K562 treated with DMSO at 1 percent for 4 hours (cell line): ENCODE measurements around the gene USP28. TPM values are rescaled to one million over a fixed set of nuclear protein-coding genes. Genes with fewer than 3 reads are reported as not detected.

Source experiments
- total RNA-seq: library from RNA; unstranded; fragments of 300-600 nt; gene quantifications from 2 replicates; pipeline ENCODE4 v1.2.3, GENCODE V29; 2022; ENCODE audit not compliant: insufficient read depth

USP28 gene
- 10.6 and 11.5 TPM in 2 replicates for total RNA-seq

GRCh38 chr11:113875234-113876073, at the start of gene USP28:
Gene USP28 (minus strand): TSS chr11:113875572. CDS start chr11:113875501, 71 bp downstream.

GRCh38 chr11:113904379-113905101, 29.2 kb upstream of the USP28 start, which contains the start of gene HTR3B:
Gene HTR3B (plus strand): TSS chr11:113904796. CDS start chr11:113904934, 138 bp downstream.

GRCh38 chr11:113779496-113779895, 95.9 kb downstream of the USP28 start, which contains the start of gene CLDN25:
Gene CLDN25 (plus strand): TSS chr11:113779796. CDS start chr11:113779796, 0 bp downstream.

GRCh38 chr11:113773416-113774173, 101.8 kb downstream of the USP28 start, which contains the start of gene ZW10:
Gene ZW10 (minus strand): TSS chr11:113773692. CDS start chr11:113773666, 26 bp downstream.

Other genes with a start within 250 kb of the USP28 start
- gene TMPRSS5, start 169.3 kb downstream of the USP28 start, total RNA-seq = not detected in 2 replicates
- 11.6 and 15.7 TPM in 2 replicates for gene ZW10, start 101.9 kb downstream of the USP28 start, total RNA-seq
- not detected in 2 replicates for gene CLDN25, start 95.8 kb downstream of the USP28 start, total RNA-seq
- not detected in 2 replicates for gene HTR3B, start 29.2 kb upstream of the USP28 start, total RNA-seq
- not detected in 2 replicates for gene HTR3A, start 99.5 kb upstream of the USP28 start, total RNA-seq
- not detected in 2 replicates for gene ZBTB16, start 184.1 kb upstream of the USP28 start, total RNA-seq